Caki2 (cell line): ENCODE data around the gene AANAT. TPM values are rescaled to one million over a fixed set of nuclear protein-coding genes. Genes with fewer than 3 reads are reported as not detected.
"Not testable (repeated sequence)": the region's sequence is repeated elsewhere in the genome, so short reads cannot be mapped to it uniquely, and the experiment has no call there.

Source experiments
- DNase-seq: peaks from one replicate; pipeline ENCODE4 v3.0.0-alpha.2; 2015; ENCODE audit warnings: low read depth
- in situ Hi-C: cut with HindIII; loops from 2 replicates; pipeline ENCODE4 v1.10.0; 2016; ENCODE audit warnings: low sequenced_read_pairs, low pct_unique_long_range_greater_than_20kb, mixed read lengths
- total RNA-seq: library from RNA; depleted of rRNA; stranded (reverse); fragments of >200 nt; shearing (Covaris generic); gene quantifications from 2 replicates; pipeline ENCODE4 v1.2.3, GENCODE V29; 2014; ENCODE audit warnings: low replicate concordance

AANAT gene
- total RNA-seq, 1 experiment from 2014 or later, result not detected

DNA sequence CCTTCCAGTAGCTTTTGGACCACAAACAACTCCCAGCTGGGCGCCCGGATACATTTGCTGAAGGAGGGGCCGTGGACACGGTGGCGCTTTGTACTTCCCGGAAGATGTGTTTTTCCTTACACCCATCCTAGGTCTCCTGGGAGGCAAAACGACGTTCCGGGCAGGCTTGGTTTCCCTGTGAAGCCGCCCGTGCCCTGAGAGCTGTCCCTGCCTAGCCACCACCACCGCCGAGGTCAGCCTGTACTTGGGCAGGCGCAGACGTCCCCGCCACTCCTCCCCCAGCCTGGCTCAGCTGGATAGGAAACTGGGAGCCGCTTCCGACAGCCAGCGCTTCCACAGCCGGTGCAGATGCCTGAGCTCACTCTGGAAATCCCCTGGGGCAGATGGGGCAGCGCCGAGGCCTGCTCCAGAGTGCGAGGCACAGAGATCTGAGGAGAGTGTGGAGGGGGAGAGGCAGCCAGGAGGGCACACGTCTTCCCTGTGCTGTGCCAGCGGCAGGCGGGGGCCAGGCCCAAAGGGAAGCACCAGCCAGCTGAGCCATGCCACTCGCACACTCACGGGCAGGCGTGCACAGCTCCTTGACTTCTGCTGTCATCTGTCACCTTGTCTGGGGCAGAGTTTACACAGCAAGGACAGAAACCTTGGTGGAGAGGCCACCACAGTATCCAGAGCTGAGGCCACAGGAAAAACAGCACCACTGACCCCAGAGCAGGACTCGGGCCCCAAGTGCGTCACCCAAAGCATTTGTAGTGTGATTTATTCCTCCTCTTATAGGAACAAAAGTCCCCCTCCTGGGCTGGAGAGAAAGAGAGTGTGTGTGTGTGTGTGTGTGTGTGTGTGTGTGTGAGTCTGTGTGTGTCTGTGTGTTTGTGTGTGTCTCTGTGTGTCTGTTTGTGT is 30.8 kb downstream of the AANAT start:
- DNase-seq, result peak; percentile 86
- in situ Hi-C loops, result no loop called here

DNA sequence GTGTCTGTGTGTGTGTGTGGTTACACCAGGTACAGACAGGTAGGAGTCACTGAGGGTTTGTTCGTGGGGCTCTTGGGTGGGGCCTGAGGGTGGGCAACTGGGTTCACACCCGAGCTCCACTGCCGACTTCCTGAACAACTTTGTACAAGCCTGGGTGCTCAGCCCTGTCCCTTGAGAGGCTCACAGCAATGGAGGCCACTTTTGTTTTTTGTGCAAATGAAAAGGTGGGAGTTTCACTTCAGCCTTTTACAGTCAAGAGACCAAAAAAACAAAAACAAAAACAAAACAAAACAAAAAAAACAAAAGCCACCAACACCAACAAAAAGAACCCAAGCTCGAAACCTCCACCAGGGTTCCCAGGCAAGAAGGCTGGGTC is 31.5 kb downstream of the AANAT start:
- no peak for DNase-seq
- in situ Hi-C loops, result no loop called here

DNA sequence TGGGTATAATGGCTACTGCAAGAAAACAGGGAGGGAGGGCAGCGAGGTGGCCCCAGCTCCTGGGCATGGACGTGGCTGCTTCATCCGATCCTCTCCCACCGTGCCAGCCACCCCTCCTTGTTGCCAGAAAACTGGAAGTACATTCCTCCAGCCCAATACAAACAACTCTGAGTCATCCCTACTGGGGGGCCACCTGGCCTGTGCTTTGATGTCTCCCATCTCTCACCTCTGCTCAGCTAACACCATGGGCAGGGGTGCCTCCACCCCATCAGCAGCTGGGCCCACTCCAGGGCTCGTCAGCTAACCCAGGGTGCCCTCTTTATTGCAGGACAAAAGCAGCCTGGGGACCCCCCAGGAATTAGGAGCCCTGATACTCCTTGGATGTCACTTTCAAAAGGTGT is 31.9 kb downstream of the AANAT start:
- DNase-seq, result no peak

DNA sequence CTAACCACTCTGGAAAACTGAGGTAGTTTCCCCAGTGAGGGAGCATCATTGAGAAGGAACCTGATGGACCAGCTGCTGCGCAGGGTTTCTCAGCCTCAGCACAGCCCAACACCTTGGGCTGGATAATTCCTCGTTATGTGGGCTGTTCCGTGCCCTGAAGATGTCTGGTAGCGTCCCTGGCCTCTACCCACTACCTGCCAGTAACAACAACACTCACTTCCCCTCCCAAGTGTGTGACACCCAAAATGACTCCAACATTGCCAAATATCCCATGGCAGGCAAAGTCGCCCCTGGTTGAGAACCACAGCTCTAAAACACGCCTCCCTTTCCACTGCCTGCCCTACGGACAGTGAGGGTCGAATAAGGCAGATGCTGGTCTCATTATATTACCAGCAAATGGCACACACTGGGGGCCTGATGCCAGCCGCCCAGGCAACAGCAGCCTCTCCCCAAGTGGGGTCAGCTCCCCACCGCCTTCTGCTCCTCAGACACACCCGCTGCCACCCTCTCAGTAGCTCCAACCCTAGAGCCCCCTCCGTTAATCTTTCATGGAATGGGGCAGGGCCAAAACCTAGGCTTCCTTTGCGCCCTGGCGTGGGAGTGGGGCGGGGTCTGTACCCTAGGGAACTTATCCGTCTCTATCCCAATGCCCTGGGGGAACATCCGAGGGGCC is 32.8 kb downstream of the AANAT start:
- in situ Hi-C loops, result no loop called here

More for the DNA sequence above, 31.9 kb downstream of the AANAT start:
- in situ Hi-C loops, result no loop called here

DNA sequence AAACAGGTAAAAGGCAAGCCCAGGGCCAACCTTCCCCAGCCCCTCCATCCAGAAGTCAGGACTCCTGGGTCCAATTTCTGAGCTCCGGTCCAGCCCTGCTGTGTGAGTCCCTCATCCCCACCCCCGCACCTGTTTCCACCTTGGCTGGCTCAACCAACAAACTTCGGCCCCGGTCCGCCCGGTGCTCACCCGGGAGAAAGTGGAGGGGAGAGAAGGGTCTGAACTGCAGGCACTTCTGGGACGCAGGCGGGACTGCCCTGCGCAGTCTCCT is 33.3 kb downstream of the AANAT start:
- DNase-seq, result no peak
- in situ Hi-C loops, result no loop called here

More for the DNA sequence above, 32.8 kb downstream of the AANAT start:
- no peak for DNase-seq

DNA sequence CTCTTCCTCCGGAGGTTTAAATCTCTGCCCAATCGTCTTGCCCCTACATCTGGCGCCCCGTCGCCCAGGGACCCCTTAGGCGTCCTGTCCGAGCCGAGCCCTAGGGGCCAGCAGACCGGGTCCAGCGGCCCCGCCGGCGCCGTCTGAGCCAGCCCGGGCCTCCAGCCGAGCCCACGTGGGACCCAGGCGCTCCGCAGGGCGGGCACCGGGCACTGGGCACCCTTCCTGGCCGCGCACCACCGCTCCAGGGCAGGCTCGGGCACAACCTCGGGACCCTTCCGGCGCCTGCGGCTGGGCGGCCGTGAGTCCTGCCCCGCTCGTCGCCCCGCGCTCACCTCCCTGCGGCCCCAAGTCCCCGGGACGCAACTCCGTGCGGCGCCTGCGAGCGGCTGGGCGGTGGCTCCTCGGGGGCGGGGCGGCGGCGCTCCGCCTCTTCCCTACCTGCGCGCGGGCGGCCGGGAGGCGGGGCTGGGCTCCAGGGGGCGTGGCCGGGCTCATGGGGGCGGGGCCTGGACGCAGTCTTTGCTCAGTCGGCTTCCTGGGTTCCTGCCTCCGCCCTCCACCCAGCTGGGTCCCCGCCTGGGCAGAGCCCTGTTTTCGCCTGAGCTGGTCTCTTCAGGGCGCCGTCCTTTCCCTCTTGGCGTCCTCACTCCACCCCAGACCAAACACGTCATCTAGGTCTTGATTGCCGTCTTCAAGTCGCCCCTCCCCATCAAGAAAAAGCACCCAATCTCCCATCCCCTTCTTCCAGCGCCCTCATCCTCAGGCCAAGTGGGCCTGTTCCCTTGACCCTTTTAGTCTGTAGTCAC is 33.8 kb downstream of the AANAT start, which contains the start of gene RHBDF2:
RHBDF2 (minus strand) TSS at position 406 of the 809 bp plus-strand sequence. CDS start 19,899 bp downstream, outside the sequence.
- in situ Hi-C loops, result no loop called here
- DNase-seq, result peak; percentile 82

DNA sequence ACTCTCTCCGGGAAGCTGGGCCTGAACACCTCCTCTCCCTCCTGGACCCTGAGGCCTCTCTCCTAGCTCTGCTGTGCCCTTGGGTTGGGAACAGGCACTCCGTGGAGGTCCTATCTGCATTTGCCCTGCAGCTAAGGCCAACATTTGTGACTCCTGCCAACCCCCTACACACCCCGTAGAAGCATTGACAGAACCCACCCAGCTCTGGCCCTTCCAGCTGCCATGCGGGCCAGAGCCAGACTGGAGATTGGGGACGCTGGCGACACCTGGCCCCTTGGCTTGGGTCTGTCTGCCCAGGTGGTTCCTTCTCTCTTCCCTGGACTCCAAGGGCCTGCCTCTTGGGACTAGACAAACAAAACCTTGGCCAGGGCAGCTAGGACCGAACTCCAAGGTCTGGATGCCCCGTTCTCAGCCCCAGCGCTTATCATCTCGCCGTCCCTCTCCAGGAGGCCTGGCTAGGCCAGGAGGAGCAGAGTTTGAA is 34.5 kb downstream of the AANAT start:
- DNase-seq, result no peak
- in situ Hi-C loops, result no loop called here

DNA sequence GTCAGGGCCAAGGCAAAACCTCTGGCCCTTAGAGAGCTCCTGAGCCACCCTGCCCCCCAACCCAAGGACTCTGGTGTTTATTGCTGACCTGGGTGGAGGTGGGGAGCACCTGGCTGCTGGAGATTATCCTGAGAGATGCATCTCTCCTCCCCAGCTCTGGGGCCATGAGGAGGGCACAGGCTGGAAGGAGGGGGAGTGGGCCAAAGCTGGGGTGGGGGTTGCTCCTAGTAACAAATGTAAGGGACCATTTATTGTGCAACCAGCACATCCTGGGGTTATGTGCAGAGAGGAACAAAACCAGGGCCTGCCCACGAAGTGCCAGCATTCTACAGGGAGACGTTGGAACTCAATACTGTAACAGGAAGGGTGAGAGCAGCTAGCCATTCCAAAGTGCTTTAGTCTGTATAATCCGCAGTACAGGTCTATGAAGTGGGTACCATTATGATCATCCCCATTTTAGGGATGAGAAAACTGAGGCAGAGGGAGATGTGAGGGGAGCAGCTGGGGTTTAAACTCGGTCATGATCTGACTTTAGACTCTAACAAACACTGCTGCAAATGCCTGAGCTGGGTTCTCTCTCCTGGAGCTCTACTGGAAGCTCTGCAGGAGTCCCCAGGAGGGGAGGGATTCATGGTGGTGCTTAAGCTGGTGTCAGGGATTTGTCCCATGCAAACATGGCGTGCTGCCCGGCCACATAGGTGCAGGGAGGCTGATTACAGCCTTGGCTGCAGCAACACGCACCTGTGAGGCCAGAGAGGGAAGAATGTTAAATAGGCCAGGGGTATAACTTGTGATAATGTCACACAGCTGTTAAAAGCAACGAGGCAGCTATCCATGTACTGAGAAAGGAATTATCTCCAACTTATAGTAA is 35.2 kb downstream of the AANAT start:
- in situ Hi-C loops, result no loop called here
- DNase-seq, result no peak

DNA sequence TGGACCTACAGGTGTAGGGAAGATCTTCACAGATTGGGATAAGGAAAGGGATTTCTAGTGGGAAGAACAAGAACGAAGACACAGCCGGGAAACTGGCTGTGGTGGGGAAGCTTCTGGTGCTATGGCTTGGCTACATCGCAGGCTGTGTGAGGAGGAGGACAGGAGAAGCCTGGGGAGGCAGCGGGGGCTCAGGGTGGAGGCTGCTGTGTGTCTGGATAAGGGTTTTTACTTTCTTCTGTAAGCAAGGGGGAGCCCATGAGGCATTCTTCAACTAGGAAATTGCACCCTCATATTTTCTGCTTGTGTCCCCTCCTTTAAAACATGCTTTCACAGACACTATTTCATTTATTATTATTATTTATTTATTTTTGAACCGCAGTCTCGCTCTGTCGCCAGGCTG is 36.7 kb downstream of the AANAT start:
- no peak for DNase-seq
- in situ Hi-C loops, result no loop called here

DNA sequence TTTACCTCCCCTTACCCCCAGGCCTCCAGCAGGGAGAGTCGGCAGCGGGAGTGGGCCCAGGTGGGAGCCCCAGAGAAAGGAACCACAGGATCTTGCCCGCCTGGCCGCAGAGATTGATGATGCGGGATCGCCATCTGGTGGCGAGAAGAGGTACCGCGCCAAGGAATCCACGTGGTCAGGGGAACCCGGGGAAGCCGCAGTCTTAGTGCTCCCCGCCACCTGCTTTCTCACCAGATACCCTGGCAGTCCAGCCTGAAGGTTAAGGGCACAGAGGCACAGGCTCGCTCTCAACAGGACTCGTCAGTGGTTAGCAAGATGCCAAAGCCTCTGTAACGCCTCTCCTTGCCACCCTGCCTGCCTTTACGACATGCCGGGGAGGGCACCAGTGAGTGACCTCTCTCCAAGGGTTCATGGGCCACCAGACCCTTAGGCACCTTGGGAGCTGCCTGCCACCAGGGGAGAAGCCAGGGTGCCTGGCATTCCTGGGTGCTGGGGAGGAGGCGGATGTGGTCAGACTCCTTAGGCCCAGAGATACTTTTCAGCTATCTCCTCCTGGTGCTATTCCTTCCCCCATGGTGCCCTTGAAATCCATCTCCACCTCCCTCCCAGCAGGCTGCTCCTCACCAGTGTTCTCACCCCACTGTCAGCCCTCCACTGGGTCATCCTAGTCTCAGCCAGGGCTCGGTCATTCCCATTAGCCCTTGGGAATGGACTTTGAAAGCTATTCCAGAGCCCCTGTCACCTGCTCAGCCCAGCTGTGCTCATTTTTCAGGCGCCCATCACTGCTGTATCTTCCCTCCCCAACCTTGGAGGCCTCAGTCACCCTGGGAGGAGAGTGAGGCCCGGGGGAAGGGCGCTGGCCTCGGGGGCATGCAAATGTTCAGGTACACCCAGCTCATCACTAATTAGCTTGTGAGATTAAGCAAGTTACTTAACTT is 39.3 kb downstream of the AANAT start:
- in situ Hi-C loops, result no loop called here
- peak; percentile 63 for DNase-seq

DNA sequence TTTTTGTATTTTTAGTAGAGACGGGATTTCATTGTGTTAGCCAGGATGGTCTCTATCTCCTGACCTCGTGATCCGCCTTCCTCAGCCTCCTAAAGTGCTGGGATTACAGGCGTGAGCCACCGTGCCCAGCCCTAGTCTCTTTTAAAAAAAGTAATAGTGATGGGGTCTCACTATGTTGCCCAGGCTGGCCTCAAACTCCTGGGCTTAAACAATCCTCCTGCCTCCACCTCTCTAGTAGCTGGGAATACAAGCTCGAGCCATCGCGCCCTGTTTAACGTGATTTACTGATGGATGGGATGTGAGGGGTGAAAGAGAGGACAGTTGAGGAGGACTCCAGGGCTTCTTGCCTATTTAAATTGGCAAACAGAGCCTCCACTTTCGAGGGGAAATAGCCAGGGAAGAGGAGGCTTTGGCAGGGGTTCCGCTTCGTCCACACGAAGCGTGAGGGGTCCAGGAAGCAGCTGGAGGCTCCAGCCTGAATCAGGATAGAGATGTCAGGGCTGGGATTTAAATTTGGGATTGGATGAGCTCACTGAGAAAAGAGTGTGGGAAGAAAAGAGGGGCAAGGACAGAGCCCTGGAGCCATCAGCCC is 41.2 kb downstream of the AANAT start:
- DNase-seq, in situ Hi-C loops: not testable (repeated sequence)

DNA sequence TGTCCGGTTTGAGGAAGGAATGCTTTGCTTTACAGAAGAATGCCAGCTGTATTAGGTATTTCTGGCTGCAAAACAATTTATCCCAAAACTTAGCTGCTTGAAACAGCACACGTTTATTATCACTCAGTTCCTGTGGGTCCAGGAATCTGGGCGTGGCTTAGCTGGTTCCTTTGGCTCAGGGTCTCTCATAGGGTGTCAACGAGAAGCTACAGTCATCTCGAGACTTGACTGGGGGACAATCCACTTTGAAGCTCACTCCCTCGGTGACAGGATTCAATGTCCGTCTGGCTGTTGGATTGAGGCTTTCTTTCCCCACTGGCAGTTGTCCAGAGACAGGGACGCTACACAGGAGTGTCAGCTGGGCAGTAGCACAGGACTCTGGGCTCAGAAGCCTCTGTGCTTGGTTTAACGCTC is 43.4 kb downstream of the AANAT start:
- DNase-seq, result no peak
- in situ Hi-C loops, result no loop called here

DNA sequence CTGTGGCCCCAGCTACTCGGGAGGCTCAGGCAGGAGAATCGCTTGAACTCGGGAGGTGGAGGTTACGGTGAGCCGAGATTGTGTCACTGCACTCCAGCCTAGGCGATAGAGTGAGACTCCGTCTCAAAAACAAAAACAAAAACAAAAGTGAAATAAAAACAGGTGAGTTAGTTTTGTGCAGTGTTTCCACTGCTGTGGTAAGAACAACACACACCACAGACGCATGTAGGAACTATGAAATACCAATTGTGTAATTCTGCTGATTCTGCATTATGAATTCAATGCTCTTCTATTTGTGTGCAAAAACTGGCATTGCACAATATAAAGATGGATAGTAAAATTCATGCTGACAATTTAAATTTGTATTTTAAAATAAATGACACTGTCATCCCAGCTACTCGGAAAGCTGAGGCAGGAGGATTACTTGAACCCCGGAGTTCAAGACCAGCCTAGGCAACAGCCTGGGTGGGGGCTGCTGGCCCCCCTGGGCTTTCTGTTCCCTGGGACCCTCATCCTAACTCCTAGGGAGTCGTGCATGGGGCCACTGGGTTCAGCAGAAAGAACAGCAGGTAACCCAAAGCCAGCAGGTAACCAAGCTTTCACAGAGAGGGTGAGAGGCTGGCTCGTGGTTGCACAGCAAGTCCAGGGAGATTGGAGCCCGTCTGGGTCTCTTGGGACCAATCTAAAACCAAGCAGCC is 44.4 kb downstream of the AANAT start:
- no peak for DNase-seq
- in situ Hi-C loops, result no loop called here

DNA sequence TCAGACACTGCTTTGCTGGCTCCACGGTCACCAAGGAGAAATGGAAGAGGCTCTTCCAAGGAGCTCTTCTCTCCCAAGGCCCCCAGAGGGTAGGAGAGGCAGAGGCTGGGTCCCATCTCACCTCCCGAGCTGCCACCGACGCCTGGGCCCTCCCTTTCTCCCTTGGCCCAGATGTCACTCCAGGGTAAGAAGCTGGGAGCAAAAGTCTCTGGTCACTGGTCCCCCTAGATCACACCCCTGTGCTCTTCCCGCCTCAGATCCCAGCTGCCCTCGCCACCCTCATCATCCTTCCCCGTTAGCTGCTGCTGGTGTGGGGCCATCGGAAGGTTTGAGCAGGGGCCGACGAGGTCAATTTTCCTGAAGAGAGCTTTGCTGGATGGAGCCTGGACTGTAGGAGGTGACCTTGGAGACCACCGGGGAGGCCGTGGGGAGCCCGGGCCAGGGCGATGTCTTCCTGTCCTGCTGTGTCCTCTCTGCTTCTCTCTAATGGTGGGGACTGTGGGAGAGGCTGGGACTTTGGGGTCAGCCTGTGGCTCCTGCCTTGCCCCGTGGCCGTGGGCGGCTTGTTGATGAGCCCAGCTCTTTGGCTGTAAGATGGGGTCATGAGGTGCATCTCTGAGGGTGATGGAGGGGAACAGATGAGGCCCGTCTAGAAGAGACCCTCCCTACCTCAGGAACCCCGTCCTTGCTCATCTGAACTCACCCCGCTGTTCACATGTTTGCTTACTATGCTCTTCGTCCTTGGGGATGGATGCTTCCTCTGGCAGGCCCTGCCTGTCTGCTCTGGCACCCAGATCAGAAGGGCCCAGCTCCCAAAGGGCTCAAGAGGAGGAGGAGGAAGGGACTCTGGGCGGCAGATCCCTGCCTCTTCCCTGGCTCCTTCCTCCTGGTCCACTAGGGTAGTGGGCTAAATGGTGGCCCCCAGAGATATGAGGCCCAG is 45.2 kb downstream of the AANAT start:
- in situ Hi-C loops, result no loop called here
- no peak for DNase-seq

DNA sequence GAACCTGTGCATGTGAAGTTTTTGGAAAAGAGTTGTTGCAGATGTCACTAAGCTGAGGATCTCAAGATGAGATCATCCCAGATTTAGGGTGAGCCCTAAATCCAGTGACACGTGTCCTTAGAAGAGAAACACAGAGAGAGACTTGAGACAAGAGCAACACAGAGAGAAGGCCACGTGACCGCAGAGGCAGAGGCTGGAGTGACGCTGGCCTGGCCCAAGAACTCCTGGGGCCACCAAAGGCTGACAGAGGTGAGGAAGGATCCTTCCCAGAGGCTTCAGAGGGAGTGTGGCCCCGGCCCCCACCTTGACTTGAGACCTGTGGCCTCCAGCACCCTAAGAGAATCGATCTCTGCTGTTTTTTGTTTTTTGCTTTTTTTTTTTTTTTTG is 45.9 kb downstream of the AANAT start:
- in situ Hi-C loops, result no loop called here
- no peak for DNase-seq
